OCI-LY7 (cell line): ENCODE measurements around the gene TNFAIP8. TPM values are rescaled to one million over a fixed set of nuclear protein-coding genes. Genes with fewer than 3 reads are reported as not detected.

Experiments used
- BruUV-seq: library from RNA; stranded (reverse); fragments of 400-500 nt; replicated peaks from 2 replicates; lab custom pipeline; 2021; lab: Mats Ljungman, UMichigan
- CTCF ChIA-PET: fragments of 300-600 bp; sonication (Branson Sonifier 250); formaldehyde crosslinking; loops from one replicate; lab custom pipeline; 2022; ENCODE audit warnings: antibody characterized with exemption; ENCODE audit not compliant: unreplicated experiment; lab: Charles Lee
- POLR2A ChIA-PET: fragments of 300-600 bp; sonication (Branson Sonifier 250); formaldehyde crosslinking; loops from one replicate; lab custom pipeline; 2022; ENCODE audit warnings: antibody characterized with exemption; lab: Charles Lee
- DNase-seq: peaks from one replicate; pipeline ENCODE4 v3.0.0-alpha.2; 2015; ENCODE audit warnings: low spot score
- H2AFZ ChIP-seq: fragments of 200-600 bp; sonication (generic), shearing (Covaris generic); 2 replicates; pipeline ENCODE4 v1.6.1; 2014; ENCODE audit warnings: mild to moderate bottlenecking, antibody characterized with exemption, low read length, moderate library complexity
- H3K27ac ChIP-seq: fragments of 200-600 bp; sonication (generic); 2 replicates; pipeline ENCODE4 v1.5.1; 2014; ENCODE audit warnings: mixed run types, low read depth, mild to moderate bottlenecking, moderate library complexity, low read length, inconsistent platforms; ENCODE audit not compliant: poor library complexity, severe bottlenecking
- H3K36me3 ChIP-seq: fragments of 200-600 bp; sonication (generic); 2 replicates; pipeline ENCODE4 v1.6.1; 2014; ENCODE audit warnings: mild to moderate bottlenecking, antibody characterized with exemption, low read length, moderate library complexity, mixed read lengths; ENCODE audit not compliant: insufficient read depth
- H3K4me1 ChIP-seq: fragments of 200-600 bp; sonication (generic); 2 replicates; pipeline ENCODE4 v1.5.1; 2014; ENCODE audit warnings: mild to moderate bottlenecking, low read length; ENCODE audit not compliant: insufficient read depth, poor library complexity, severe bottlenecking
- H3K4me2 ChIP-seq: fragments of 200-600 bp; sonication (generic); 2 replicates; pipeline ENCODE4 v1.6.1; 2014; ENCODE audit warnings: mild to moderate bottlenecking, low read length
- H3K4me3 ChIP-seq: fragments of 200-600 bp; sonication (generic); 2 replicates; pipeline ENCODE4 v1.5.1; 2014; ENCODE audit warnings: mild to moderate bottlenecking, low read depth, low read length; ENCODE audit not compliant: poor library complexity, severe bottlenecking
- H3K79me2 ChIP-seq: fragments of 200-600 bp; sonication (generic); 2 replicates; pipeline ENCODE4 v1.6.1; 2016; ENCODE audit warnings: low read depth, mild to moderate bottlenecking, low read length, moderate library complexity, mixed read lengths; ENCODE audit not compliant: insufficient read depth
- H3K9me2 ChIP-seq: fragments of 200-600 bp; sonication (generic); 2 replicates; pipeline ENCODE4 v1.6.1; 2016; ENCODE audit warnings: mild to moderate bottlenecking, low read length, mixed read lengths; ENCODE audit not compliant: insufficient read depth
- H3K9me3 ChIP-seq: fragments of 200-600 bp; sonication (generic); 2 replicates; pipeline ENCODE4 v1.6.1; 2014; ENCODE audit warnings: mild to moderate bottlenecking, mixed run types, low read length, mixed read lengths
- H4K20me1 ChIP-seq: fragments of 200-600 bp; sonication (generic); 2 replicates; pipeline ENCODE4 v1.6.1; 2014; ENCODE audit warnings: mild to moderate bottlenecking, antibody characterized with exemption, low read length, moderate library complexity, mixed read lengths; ENCODE audit not compliant: insufficient read depth
- EZH2phosphoT487 ChIP-seq: fragments of 200-600 bp; sonication (generic); IDR thresholded peaks from 2 replicates; pipeline ENCODE4 v1.6.1; 2018; ENCODE audit warnings: low read depth, borderline replicate concordance, mild to moderate bottlenecking, mixed run types, antibody characterized with exemption, low read length, moderate library complexity, mixed read lengths
- intact Hi-C: fragments of 100-400 bp; cut with micrococcal nuclease; formaldehyde crosslinking; loops from one replicate; pipeline ENCODE4 v1.10.0; 2022; ENCODE audit not compliant: unreplicated experiment
- total RNA-seq, 2 experiments: library from RNA; depleted of rRNA in 1 of 2; stranded (reverse); fragments of >200 nt in 1 of 2; shearing (Covaris generic) in 1 of 2; gene quantifications; 2 replicates each; pipeline ENCODE4 v1.2.3, GENCODE V29; 2014 to 2022
- TF ChIP-seq, protein P1 (sequence below): fragments of 200-600 bp; sonication (generic); conservative IDR thresholded peaks from 2 replicates; pipeline ENCODE4 v1.5.1; 2014; ENCODE audit warnings: mild to moderate bottlenecking, antibody characterized with exemption, low read length, moderate library complexity, mixed read lengths

TNFAIP8 gene
- total RNA-seq, 2 experiments from 2014 or later, result 75.4 to 95.1 TPM

GRCh38 chr5:119313197-119313596, 42.6 kb upstream of the TNFAIP8 start:
- no peaks in the 10 kb centered on the region; the same call in 1 of the 2 replicates for H3K36me3 ChIP-seq
- H4K20me1 ChIP-seq, result no peaks in the 10 kb centered on the region
- H2AFZ ChIP-seq, result peak overlapping the region; percentile 8; the same call in 1 of the 2 replicates
- peaks cover 32% of the 10 kb centered on the region; the same call in 1 of the 2 replicates for H3K79me2 ChIP-seq
- BruUV-seq, result TSS peak; percentile 11
- POLR2A ChIA-PET, result interaction anchor here (0.7 to 17.9 kb wide), 13 partner anchors 9 to 293 kb away, joined by 3 to 286 read pairs (median 8); partner anchors contain the start of gene TNFAIP8
- peak overlapping the region; percentile 48 for H3K4me3 ChIP-seq
- no peaks in the 10 kb centered on the region for H3K9me3 ChIP-seq
- H3K4me1 ChIP-seq, result peaks cover 98% of the 10 kb centered on the region
- H3K9me2 ChIP-seq, result no peaks in the 10 kb centered on the region
- TF ChIP-seq, protein P1, sequence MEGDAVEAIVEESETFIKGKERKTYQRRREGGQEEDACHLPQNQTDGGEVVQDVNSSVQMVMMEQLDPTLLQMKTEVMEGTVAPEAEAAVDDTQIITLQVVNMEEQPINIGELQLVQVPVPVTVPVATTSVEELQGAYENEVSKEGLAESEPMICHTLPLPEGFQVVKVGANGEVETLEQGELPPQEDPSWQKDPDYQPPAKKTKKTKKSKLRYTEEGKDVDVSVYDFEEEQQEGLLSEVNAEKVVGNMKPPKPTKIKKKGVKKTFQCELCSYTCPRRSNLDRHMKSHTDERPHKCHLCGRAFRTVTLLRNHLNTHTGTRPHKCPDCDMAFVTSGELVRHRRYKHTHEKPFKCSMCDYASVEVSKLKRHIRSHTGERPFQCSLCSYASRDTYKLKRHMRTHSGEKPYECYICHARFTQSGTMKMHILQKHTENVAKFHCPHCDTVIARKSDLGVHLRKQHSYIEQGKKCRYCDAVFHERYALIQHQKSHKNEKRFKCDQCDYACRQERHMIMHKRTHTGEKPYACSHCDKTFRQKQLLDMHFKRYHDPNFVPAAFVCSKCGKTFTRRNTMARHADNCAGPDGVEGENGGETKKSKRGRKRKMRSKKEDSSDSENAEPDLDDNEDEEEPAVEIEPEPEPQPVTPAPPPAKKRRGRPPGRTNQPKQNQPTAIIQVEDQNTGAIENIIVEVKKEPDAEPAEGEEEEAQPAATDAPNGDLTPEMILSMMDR, result no peak
- TF ChIP-seq EZH2phosphoT487, result no peak
- CTCF ChIA-PET, result interaction anchor here (1.0 to 1.2 kb wide), 2 partner anchors 11 to 96 kb away, joined by 3 to 4 read pairs; no protein-coding TSS in a partner anchor
- DNase-seq, result no peak
- peak overlapping the region; percentile 57 for H3K27ac ChIP-seq
- peak overlapping the region; percentile 69 for H3K4me2 ChIP-seq
- intact Hi-C loops, result no loop called here

- Histone ChIP-seq H2AFZ (peak overlapping the region; percentile 8; the same call in 1 of the 2 replicates), H3K36me3 (no peaks in the 10 kb centered on the region; the same call in 1 of the 2 replicates), H3K4me3 (peak overlapping the region; percentile 48), H3K9me2 (no peaks in the 10 kb centered on the region), H4K20me1 (no peaks in the 10 kb centered on the region), H3K27ac (peak overlapping the region; percentile 57), H3K79me2 (peaks cover 32% of the 10 kb centered on the region; the same call in 1 of the 2 replicates), H3K9me3 (no peaks in the 10 kb centered on the region), H3K4me2 (peak overlapping the region; percentile 69), H3K4me1 (peaks cover 99% of the 10 kb centered on the region)
- BruUV-seq, result no TSS peak
- intact Hi-C loops, result no loop called here
- CTCF ChIA-PET, result interaction anchor here (1.2 to 2.3 kb wide), 2 partner anchors 95 to 96 kb away, joined by 4 to 14 read pairs; no protein-coding TSS in a partner anchor
- TF ChIP-seq, protein P1, result no peak
- TF ChIP-seq EZH2phosphoT487, result no peak
- POLR2A ChIA-PET, result interaction anchor here (0.9 to 17.9 kb wide), 14 partner anchors 9 to 294 kb away, joined by 3 to 286 read pairs (median 9); partner anchors contain the start of gene TNFAIP8
- no peak for DNase-seq
These were observed 41.9 kb upstream of the TNFAIP8 start for GRCh38 chr5:119313658-119314605.
